ENCODE results near the gene FBXW7. TPM values are rescaled to one million over a fixed set of nuclear protein-coding genes. Genes with fewer than 3 reads are reported as not detected.

The FBXW7 gene
- total RNA-seq, 1 donor from 2014 or later: 21.0 TPM

- no peak for DNase-seq (ENCODE audit: extremely low spot score, unreplicated experiment)
- no peak overlapping the region for H3K4me3 Mint-ChIP-seq (ENCODE audit: unreplicated experiment)
- H3K4me1 Mint-ChIP-seq (ENCODE audit: unreplicated experiment): peaks cover 8% of the 10 kb centered on the region
- H3K36me3 Mint-ChIP-seq (ENCODE audit: unreplicated experiment): no peaks in the 10 kb centered on the region
- H3K27ac Mint-ChIP-seq (ENCODE audit: unreplicated experiment): no peak overlapping the region
- no peaks in the 10 kb centered on the region for H3K9me3 Mint-ChIP-seq (ENCODE audit: unreplicated experiment)
- no peak for TF ChIP-seq CTCF (IDR thresholded peaks at IDR 0.05)
- H3K27me3 Mint-ChIP-seq (ENCODE audit: unreplicated experiment): no peaks in the 10 kb centered on the region
Observed at GRCh38 chr4:152462047-152462446, 73.8 kb downstream of the FBXW7 start.

GRCh38 chr4:152460488-152460887 lies 75.4 kb downstream of the FBXW7 start:
- Mint-ChIP-seq H3K36me3 (ENCODE audit: unreplicated experiment) (no peaks in the 10 kb centered on the region), H3K4me1 (ENCODE audit: unreplicated experiment) (peaks cover 8% of the 10 kb centered on the region), H3K9me3 (ENCODE audit: unreplicated experiment) (no peaks in the 10 kb centered on the region), H3K27me3 (ENCODE audit: unreplicated experiment) (no peaks in the 10 kb centered on the region), H3K4me3 (ENCODE audit: unreplicated experiment) (no peak overlapping the region), H3K27ac (ENCODE audit: unreplicated experiment) (no peak overlapping the region)
- peak; percentile 24 for TF ChIP-seq CTCF (IDR thresholded peaks at IDR 0.05)
- DNase-seq (ENCODE audit: extremely low spot score, unreplicated experiment): no peak

- Mint-ChIP-seq H3K36me3 (ENCODE audit: unreplicated experiment) (no peaks in the 10 kb centered on the region), H3K4me1 (ENCODE audit: unreplicated experiment) (peaks cover 9% of the 10 kb centered on the region), H3K27me3 (ENCODE audit: unreplicated experiment) (no peaks in the 10 kb centered on the region), H3K27ac (ENCODE audit: unreplicated experiment) (no peak overlapping the region), H3K9me3 (ENCODE audit: unreplicated experiment) (no peaks in the 10 kb centered on the region), H3K4me3 (ENCODE audit: unreplicated experiment) (no peak overlapping the region)
- DNase-seq (ENCODE audit: extremely low spot score, unreplicated experiment): no peak
- TF ChIP-seq CTCF (IDR thresholded peaks at IDR 0.05): no peak
Observed at GRCh38 chr4:152459326-152459725, 76.6 kb downstream of the FBXW7 start.

GRCh38 chr4:152458801-152459302 lies 77.0 kb downstream of the FBXW7 start:
- H3K4me3 Mint-ChIP-seq (ENCODE audit: unreplicated experiment): no peak overlapping the region
- H3K4me1 Mint-ChIP-seq (ENCODE audit: unreplicated experiment): peaks cover 9% of the 10 kb centered on the region
- DNase-seq (ENCODE audit: extremely low spot score, unreplicated experiment): no peak
- no peaks in the 10 kb centered on the region for H3K36me3 Mint-ChIP-seq (ENCODE audit: unreplicated experiment)
- no peak overlapping the region for H3K27ac Mint-ChIP-seq (ENCODE audit: unreplicated experiment)
- no peak for TF ChIP-seq CTCF (IDR thresholded peaks at IDR 0.05)
- no peaks in the 10 kb centered on the region for H3K9me3 Mint-ChIP-seq (ENCODE audit: unreplicated experiment)
- no peaks in the 10 kb centered on the region for H3K27me3 Mint-ChIP-seq (ENCODE audit: unreplicated experiment)

- DNase-seq (ENCODE audit: extremely low spot score, unreplicated experiment): no peak
- H3K36me3 Mint-ChIP-seq (ENCODE audit: unreplicated experiment): no peaks in the 10 kb centered on the region
- peaks cover 5% of the 10 kb centered on the region for H3K4me1 Mint-ChIP-seq (ENCODE audit: unreplicated experiment)
- H3K9me3 Mint-ChIP-seq (ENCODE audit: unreplicated experiment): no peaks in the 10 kb centered on the region
- no peak overlapping the region for H3K27ac Mint-ChIP-seq (ENCODE audit: unreplicated experiment)
- H3K27me3 Mint-ChIP-seq (ENCODE audit: unreplicated experiment): no peaks in the 10 kb centered on the region
- H3K4me3 Mint-ChIP-seq (ENCODE audit: unreplicated experiment): no peak overlapping the region
- no peak for TF ChIP-seq CTCF (IDR thresholded peaks at IDR 0.05)
Observed at GRCh38 chr4:152456609-152457008, 79.3 kb downstream of the FBXW7 start.

Measured in osteocyte (in vitro differentiated cells).